MV-4-11 (cell line): ENCODE results near the gene UXS1.
A peak's percentile ranks its signal among the peaks of the same experiment; 100 is the strongest.
"Not testable (repeated sequence)": the region's sequence is repeated elsewhere in the genome, so short reads cannot be mapped to it uniquely, and the experiment has no call there.

Experiments used
- DNase-seq: peaks from one replicate; lab custom pipeline; 2025; lab: John Stamatoyannopoulos, UW

Gene UXS1

GRCh38 chr2:106160786-106161261 is 33.3 kb downstream of the UXS1 start:
- DNase-seq = peak; percentile 79

GRCh38 chr2:106159866-106160785 is 34.0 kb downstream of the UXS1 start:
- DNase-seq = peak; percentile 68

DNA sequence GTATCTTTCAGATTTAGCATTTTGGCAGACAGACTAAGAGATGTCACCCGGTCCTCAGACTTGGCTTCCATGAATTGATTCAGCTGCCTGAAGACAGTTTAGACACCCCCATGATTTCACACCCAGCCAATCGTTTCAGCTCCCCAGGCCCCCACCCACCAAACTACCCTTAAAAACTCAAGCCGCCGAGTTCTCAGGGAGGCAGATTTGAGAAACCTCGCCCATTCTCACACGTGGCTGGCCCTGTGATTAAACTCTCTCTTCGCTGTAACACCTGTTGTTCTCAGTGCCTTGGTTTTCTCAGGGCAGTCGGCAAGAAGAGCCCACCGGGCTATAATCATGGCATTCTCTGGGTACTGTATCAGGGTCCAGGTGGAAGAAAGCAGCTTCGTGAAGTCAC is 35.2 kb downstream of the UXS1 start:
- DNase-seq = no peak

DNA sequence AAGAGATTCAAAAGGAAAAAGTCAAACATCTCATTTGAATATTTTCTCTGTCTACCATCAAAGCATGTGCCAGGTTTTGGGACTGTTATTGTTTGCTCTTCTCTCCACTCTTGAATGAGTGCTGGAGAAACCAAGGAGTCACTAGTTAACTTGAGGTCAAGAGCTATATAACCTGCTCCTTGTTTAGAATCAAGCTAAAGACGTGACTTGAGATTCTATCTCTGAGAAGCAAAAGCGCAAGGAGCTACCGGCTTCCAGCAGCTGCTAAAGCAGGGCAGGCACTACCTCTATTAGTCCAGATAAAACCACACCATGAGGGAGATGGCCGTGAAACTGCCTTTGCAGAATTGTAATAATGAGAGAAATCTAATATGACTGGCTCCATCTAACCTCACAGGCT is 36.0 kb downstream of the UXS1 start:
- no peak for DNase-seq

DNA sequence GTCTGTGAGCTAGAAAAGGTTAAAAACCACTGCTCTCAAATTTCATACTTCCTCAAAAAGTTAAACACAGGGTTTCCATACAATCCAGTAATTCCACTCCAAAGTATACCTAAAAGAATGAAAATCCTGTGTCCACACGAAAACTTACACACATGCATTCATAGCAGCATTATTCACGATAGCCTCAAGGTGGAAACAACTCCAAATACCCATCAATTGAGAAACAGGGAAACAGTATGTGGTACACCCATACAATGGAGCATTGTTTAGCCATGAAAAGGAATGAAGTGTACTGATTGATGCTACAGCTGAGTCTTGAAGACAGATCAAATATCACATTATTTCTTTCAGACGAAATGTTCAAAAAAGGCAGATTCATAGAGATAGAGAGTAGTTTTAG is 36.7 kb downstream of the UXS1 start:
- DNase-seq = no peak

- peak; percentile 11 for DNase-seq
Measured at GRCh38 chr2:106156305-106157296, 37.5 kb downstream of the UXS1 start.

- no peak for DNase-seq
Measured at GRCh38 chr2:106153781-106154180, 40.3 kb downstream of the UXS1 start.

- DNase-seq = no peak
Measured at GRCh38 chr2:106147665-106148064, 46.4 kb downstream of the UXS1 start.

DNA sequence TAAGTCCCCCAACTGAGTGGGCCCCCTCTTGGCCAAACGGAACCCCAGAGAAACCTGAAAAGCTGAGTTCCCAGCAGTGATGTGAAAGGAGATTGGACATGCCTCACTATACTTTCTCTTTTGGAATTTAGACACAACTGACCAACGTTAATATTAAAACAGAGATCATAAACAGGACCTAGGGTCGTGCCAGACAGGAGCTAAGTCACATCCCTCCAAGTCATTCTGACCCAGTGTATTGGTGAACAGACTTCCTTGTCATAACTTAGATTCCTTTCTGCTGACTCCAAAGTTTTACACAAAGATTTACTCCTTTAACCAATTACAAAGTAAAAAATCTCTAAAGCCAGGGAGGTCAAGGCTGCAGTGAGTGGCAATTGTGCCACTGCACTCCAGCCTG is 46.9 kb downstream of the UXS1 start:
- no peak for DNase-seq

- DNase-seq = no peak
Measured at GRCh38 chr2:106144621-106145331, 49.3 kb downstream of the UXS1 start.

- no peak for DNase-seq
Measured at GRCh38 chr2:106143495-106144215, 50.4 kb downstream of the UXS1 start.

DNA sequence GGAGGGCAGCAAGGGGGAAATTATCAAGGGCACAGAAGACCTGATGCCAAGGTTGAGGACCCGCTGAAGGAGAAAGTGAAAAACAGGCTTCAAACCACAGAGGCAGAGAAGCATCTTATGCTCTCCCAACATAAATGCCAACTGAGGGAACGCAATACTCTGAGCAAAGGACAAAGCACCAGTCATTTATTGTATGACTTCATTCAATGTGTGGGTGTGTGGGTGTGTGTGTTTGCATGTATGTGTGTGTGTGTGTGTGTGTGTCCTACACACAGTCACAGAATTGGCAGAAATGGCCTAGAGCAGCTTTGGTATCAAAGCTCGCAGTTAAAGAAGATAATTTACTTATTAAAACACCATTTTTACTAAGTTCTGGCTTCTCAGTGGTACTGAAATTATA is 51.4 kb downstream of the UXS1 start:
- no peak for DNase-seq

- no peak for DNase-seq
Measured at GRCh38 chr2:106140913-106141312, 53.2 kb downstream of the UXS1 start.

GRCh38 chr2:106140113-106140512 is 54.0 kb downstream of the UXS1 start:
- no peak for DNase-seq

DNA sequence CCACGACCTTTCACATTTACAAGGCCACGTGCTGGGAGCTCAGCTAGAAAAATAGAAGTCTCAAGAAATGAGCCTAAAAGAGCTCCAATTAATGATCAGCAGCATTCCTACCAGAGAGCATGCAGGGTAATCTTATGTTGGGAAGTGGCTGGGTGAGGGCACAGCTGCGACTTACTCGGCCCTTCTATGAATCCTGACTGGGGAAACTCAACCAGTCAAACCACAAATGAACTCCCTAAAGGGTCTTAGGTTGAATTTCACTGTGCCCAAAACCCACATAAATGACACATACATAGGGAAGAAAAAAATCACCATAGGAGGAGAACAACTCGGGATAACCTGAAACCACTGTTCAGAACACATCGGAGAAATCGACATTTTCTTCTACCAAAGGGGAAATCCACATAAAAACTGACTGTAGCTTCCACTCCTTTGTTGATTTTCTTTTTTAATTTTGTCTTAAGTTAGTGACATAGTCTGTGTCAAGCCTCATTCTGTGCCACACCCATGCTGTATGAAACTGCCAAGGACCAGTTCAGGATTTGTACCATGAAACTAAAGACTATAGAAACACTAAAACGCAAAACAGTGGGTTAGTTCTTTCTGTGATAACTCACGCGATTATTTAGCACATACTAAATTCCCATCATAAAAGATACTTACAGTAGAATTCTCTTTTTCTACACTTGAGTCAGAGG is 54.7 kb downstream of the UXS1 start:
- DNase-seq = peak; percentile 34

GRCh38 chr2:106138543-106139237 is 55.4 kb downstream of the UXS1 start:
- no peak for DNase-seq

GRCh38 chr2:106137731-106138521 is 56.2 kb downstream of the UXS1 start:
- DNase-seq = no peak

GRCh38 chr2:106131192-106131591 is 62.9 kb downstream of the UXS1 start:
- DNase-seq = not testable (repeated sequence)
